Breast epithelium (tissue), 3 donors: ENCODE results near the gene SLC6A17.

ENCODE experiments used
- POLR2A ChIP-seq: fragments of 450-650 bp; IDR thresholded peaks from one replicate; pipeline ENCODE4 v1.6.1; 2016; ENCODE audit warnings: antibody characterized with exemption, mild to moderate bottlenecking, moderate library complexity
- POLR2AphosphoS5 ChIP-seq, 3 donors: sonication (generic); formaldehyde crosslinking; IDR thresholded peaks; one replicate each; pipeline ENCODE4 v1.6.1; 2017; ENCODE audit warnings: antibody characterized with exemption in 3 of 3
- TF ChIP-seq, protein P1 (sequence below), 3 donors: fragments of 450-650 bp; IDR thresholded peaks; one replicate each; pipeline ENCODE4 v1.5.1; 2016 to 2017; ENCODE audit warnings: antibody characterized with exemption in 3 of 3, mild to moderate bottlenecking in 3 of 3, moderate library complexity in 3 of 3

DNA sequence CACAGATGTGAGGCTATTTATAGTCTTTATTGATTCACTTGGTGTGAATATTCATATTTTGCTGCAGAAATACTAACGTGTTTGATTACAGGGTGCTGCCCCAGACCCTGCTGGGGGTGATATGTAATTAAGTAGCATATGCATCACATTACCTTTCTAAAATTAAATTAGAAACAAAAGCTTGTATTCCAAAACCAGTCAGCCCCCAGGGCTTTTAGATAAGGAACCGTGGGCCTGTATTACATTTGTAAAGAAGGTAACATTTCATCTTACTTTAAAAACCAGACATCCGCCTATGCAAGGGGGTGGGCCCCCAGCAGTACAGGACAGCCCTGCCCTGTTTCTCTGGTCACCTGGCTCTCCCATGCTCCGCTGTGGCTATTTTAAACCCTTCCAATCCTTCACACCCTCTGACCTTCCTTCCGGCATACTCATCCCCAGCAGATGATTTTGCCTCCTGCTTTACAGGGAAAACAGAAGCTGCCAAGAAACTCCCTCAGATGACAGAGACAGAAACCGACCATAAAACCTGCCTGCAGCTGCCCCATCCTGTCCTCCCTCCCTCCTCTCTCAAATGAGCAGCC, 37.8 kb downstream of the SLC6A17 start:
- TF ChIP-seq POLR2A = no peak
- TF ChIP-seq, protein P1, sequence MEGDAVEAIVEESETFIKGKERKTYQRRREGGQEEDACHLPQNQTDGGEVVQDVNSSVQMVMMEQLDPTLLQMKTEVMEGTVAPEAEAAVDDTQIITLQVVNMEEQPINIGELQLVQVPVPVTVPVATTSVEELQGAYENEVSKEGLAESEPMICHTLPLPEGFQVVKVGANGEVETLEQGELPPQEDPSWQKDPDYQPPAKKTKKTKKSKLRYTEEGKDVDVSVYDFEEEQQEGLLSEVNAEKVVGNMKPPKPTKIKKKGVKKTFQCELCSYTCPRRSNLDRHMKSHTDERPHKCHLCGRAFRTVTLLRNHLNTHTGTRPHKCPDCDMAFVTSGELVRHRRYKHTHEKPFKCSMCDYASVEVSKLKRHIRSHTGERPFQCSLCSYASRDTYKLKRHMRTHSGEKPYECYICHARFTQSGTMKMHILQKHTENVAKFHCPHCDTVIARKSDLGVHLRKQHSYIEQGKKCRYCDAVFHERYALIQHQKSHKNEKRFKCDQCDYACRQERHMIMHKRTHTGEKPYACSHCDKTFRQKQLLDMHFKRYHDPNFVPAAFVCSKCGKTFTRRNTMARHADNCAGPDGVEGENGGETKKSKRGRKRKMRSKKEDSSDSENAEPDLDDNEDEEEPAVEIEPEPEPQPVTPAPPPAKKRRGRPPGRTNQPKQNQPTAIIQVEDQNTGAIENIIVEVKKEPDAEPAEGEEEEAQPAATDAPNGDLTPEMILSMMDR (IDR thresholded peaks at IDR 0.05) = no peak
- TF ChIP-seq POLR2AphosphoS5 (IDR thresholded peaks at IDR 0.05) = no peak
